Astrocyte (in vitro differentiated cells and primary cell): Measurements from ENCODE around the gene ATG4D. TPM values are rescaled to one million over a fixed set of nuclear protein-coding genes. Genes with fewer than 3 reads are reported as not detected.
"Not testable (repeated sequence)": the region's sequence is repeated elsewhere in the genome, so short reads cannot be mapped to it uniquely, and the experiment has no call there.

Experiments used
- DNase-seq: peaks from one replicate; pipeline ENCODE4 v3.0.0-alpha.2; 2010; ENCODE audit warnings: low read depth
- FAIRE-seq: peaks from 2 replicates; lab custom pipeline; 2011; peaks lifted over from hg19 to GRCh38; lab: Jason Lieb, UNC
- H2AFZ ChIP-seq: 2 replicates; pipeline ENCODE4 v1.6.0; 2012; ENCODE audit warnings: low read depth, low read length, inconsistent platforms
- H3K27ac ChIP-seq: 2 replicates; pipeline ENCODE4 v1.5.1; 2011; ENCODE audit warnings: low read depth, low read length, inconsistent platforms
- H3K27me3 ChIP-seq: 2 replicates; pipeline ENCODE4 v1.6.0; 2011; ENCODE audit warnings: low read length, inconsistent platforms; ENCODE audit not compliant: insufficient read depth
- H3K36me3 ChIP-seq: 2 replicates; pipeline ENCODE4 v1.5.1; 2011; ENCODE audit warnings: low read length, inconsistent platforms; ENCODE audit not compliant: insufficient read depth
- H3K4me1 ChIP-seq: 2 replicates; pipeline ENCODE4 v1.5.1; 2011; ENCODE audit warnings: low read length, inconsistent platforms; ENCODE audit not compliant: insufficient read depth
- H3K4me2 ChIP-seq: 2 replicates; pipeline ENCODE4 v1.6.0; 2012; ENCODE audit warnings: low read length, inconsistent platforms
- H3K4me3 ChIP-seq: 2 replicates; pipeline ENCODE4 v1.5.1; 2011; ENCODE audit warnings: low read depth, mild to moderate bottlenecking, low read length, inconsistent platforms; ENCODE audit not compliant: insufficient read depth
- H3K79me2 ChIP-seq: 2 replicates; pipeline ENCODE4 v1.6.0; 2012; ENCODE audit warnings: mild to moderate bottlenecking, low read length, inconsistent platforms; ENCODE audit not compliant: insufficient read depth
- H3K9ac ChIP-seq: 2 replicates; pipeline ENCODE4 v1.6.0; 2012; ENCODE audit warnings: mild to moderate bottlenecking, low read length, inconsistent platforms
- H3K9me3 ChIP-seq: 2 replicates; pipeline ENCODE4 v1.5.1; 2012; ENCODE audit warnings: low read depth, mild to moderate bottlenecking, low read length, inconsistent platforms; ENCODE audit not compliant: insufficient read depth
- H4K20me1 ChIP-seq: 2 replicates; pipeline ENCODE4 v1.6.0; 2012; ENCODE audit warnings: low read length, inconsistent platforms; ENCODE audit not compliant: insufficient read depth
- H3K27ac Mint-ChIP-seq: one replicate; pipeline ENCODE4 v1.8.0; 2021; ENCODE audit warnings: mild to moderate bottlenecking, mixed read lengths; ENCODE audit not compliant: unreplicated experiment
- H3K27me3 Mint-ChIP-seq: one replicate; pipeline ENCODE4 v1.8.0; 2021; ENCODE audit warnings: low read depth, mixed read lengths; ENCODE audit not compliant: unreplicated experiment
- H3K36me3 Mint-ChIP-seq: one replicate; pipeline ENCODE4 v1.8.0; 2021; ENCODE audit warnings: low read depth, mixed read lengths; ENCODE audit not compliant: unreplicated experiment
- H3K4me1 Mint-ChIP-seq: one replicate; pipeline ENCODE4 v1.8.0; 2021; ENCODE audit warnings: low read depth, mixed read lengths; ENCODE audit not compliant: unreplicated experiment
- H3K4me3 Mint-ChIP-seq: one replicate; pipeline ENCODE4 v1.8.0; 2021; ENCODE audit warnings: mild to moderate bottlenecking, moderate library complexity, mixed read lengths; ENCODE audit not compliant: unreplicated experiment
- H3K9me3 Mint-ChIP-seq: one replicate; pipeline ENCODE4 v1.8.0; 2021; ENCODE audit warnings: mild to moderate bottlenecking, mixed read lengths; ENCODE audit not compliant: unreplicated experiment
- CTCF ChIP-seq: IDR thresholded peaks from 2 replicates; pipeline ENCODE4 v1.5.1; 2011; ENCODE audit warnings: low read depth, mild to moderate bottlenecking, inconsistent platforms, low read length, moderate library complexity; ENCODE audit not compliant: insufficient read depth
- EZH2 ChIP-seq: IDR thresholded peaks from 2 replicates; pipeline ENCODE4 v1.6.1; 2012; ENCODE audit warnings: mild to moderate bottlenecking, low read length, inconsistent platforms; ENCODE audit not compliant: insufficient read depth
- total RNA-seq: library from RNA; stranded (reverse); gene quantifications from 2 replicates; pipeline ENCODE4 v1.2.1, GENCODE V29; 2021

ATG4D gene
- total RNA-seq, 1 donor from 2014 or later, result 23.5 TPM

GRCh38 chr19:10537668-10538067 is 6.0 kb upstream of the ATG4D start:
- Histone ChIP-seq H3K27ac (no peak overlapping the region), H3K36me3 (no peaks in the 10 kb centered on the region), H3K9me3 (no peaks in the 10 kb centered on the region), H3K4me2 (no peak overlapping the region), H3K27me3 (peaks cover 10% of the 10 kb centered on the region), H3K4me1 (no peaks in the 10 kb centered on the region), H3K4me3 (no peak overlapping the region), H4K20me1 (no peaks in the 10 kb centered on the region), H2AFZ (no peak overlapping the region), H3K9ac (no peak overlapping the region), H3K79me2 (no peaks in the 10 kb centered on the region)
- Mint-ChIP-seq H3K9me3 (no peaks in the 10 kb centered on the region), H3K4me1 (peaks cover 2% of the 10 kb centered on the region), H3K4me3 (no peak overlapping the region), H3K36me3 (peaks cover under 1% of the 10 kb centered on the region), H3K27me3 (peaks cover 24% of the 10 kb centered on the region), H3K27ac (no peak overlapping the region)
- TF ChIP-seq CTCF (no peak), EZH2 (no peak)
- FAIRE-seq, result no peak
- no peak for DNase-seq

- Histone ChIP-seq H3K27ac (no peak overlapping the region), H3K9ac (no peak overlapping the region), H3K79me2 (no peaks in the 10 kb centered on the region), H3K4me2 (no peak overlapping the region), H2AFZ (no peak overlapping the region), H3K27me3 (peaks cover 10% of the 10 kb centered on the region), H3K4me1 (no peaks in the 10 kb centered on the region), H3K4me3 (no peak overlapping the region), H4K20me1 (no peaks in the 10 kb centered on the region), H3K9me3 (no peaks in the 10 kb centered on the region), H3K36me3 (no peaks in the 10 kb centered on the region)
- FAIRE-seq, result no peak
- DNase-seq, result no peak
- Mint-ChIP-seq H3K36me3 (no peaks in the 10 kb centered on the region), H3K4me1 (peaks cover 2% of the 10 kb centered on the region), H3K4me3 (no peak overlapping the region), H3K27me3 (peaks cover 24% of the 10 kb centered on the region), H3K9me3 (no peaks in the 10 kb centered on the region), H3K27ac (no peak overlapping the region)
- no peak for TF ChIP-seq CTCF
- TF ChIP-seq EZH2, result no peak
Measured at GRCh38 chr19:10538204-10538983, 5.3 kb upstream of the ATG4D start.

- not testable (repeated sequence) for H3K4me1 Mint-ChIP-seq, H3K27ac ChIP-seq, FAIRE-seq, H2AFZ ChIP-seq, H3K36me3 ChIP-seq, H3K4me3 ChIP-seq, H3K9me3 Mint-ChIP-seq, H3K36me3 Mint-ChIP-seq, DNase-seq, H3K4me2 ChIP-seq, H3K27ac Mint-ChIP-seq, H3K4me1 ChIP-seq, H3K4me3 Mint-ChIP-seq, H3K9me3 ChIP-seq, H3K9ac ChIP-seq, H4K20me1 ChIP-seq, H3K79me2 ChIP-seq
- peaks cover 24% of the 10 kb centered on the region for H3K27me3 Mint-ChIP-seq
- peaks cover 10% of the 10 kb centered on the region for H3K27me3 ChIP-seq
Measured at GRCh38 chr19:10539016-10539415, 4.7 kb upstream of the ATG4D start.
